Nephron (organoid): Measurements from ENCODE around the gene CLEC19A.
"Not testable (repeated sequence)": the region's sequence is repeated elsewhere in the genome, so short reads cannot be mapped to it uniquely, and the experiment has no call there.

ENCODE experiments used
- H3K27ac Mint-ChIP-seq, 3 experiments: 2 replicates each; pipeline ENCODE4 v1.8.0; 2020; ENCODE audit warnings: mixed read lengths in 3 of 3, mild to moderate bottlenecking in 2 of 3, moderate library complexity in 1 of 3
- H3K27me3 Mint-ChIP-seq: 2 replicates; pipeline ENCODE4 v1.8.0; 2021; ENCODE audit warnings: low read depth, mild to moderate bottlenecking, moderate library complexity, mixed read lengths
- H3K36me3 Mint-ChIP-seq: 2 replicates; pipeline ENCODE4 v1.8.0; 2020; ENCODE audit warnings: low read depth, mixed read lengths
- H3K4me1 Mint-ChIP-seq: 2 replicates; pipeline ENCODE4 v1.8.0; 2020; ENCODE audit warnings: mixed read lengths
- H3K4me3 Mint-ChIP-seq, 3 experiments: 2 replicates each; pipeline ENCODE4 v1.8.0; 2020; ENCODE audit warnings: mild to moderate bottlenecking in 3 of 3, mixed read lengths in 3 of 3, moderate library complexity in 2 of 3
- H3K9me3 Mint-ChIP-seq: 2 replicates; pipeline ENCODE4 v1.8.0; 2020; ENCODE audit warnings: mixed read lengths
- TF ChIP-seq, protein P1 (sequence below), 3 experiments: fragments of 200-600 bp; sonication (generic); IDR thresholded peaks; one replicate each; pipeline ENCODE4 v1.5.0; 2021; ENCODE audit warnings: antibody characterized with exemption in 3 of 3; ENCODE audit not compliant: unreplicated experiment in 3 of 3

Gene CLEC19A

DNA sequence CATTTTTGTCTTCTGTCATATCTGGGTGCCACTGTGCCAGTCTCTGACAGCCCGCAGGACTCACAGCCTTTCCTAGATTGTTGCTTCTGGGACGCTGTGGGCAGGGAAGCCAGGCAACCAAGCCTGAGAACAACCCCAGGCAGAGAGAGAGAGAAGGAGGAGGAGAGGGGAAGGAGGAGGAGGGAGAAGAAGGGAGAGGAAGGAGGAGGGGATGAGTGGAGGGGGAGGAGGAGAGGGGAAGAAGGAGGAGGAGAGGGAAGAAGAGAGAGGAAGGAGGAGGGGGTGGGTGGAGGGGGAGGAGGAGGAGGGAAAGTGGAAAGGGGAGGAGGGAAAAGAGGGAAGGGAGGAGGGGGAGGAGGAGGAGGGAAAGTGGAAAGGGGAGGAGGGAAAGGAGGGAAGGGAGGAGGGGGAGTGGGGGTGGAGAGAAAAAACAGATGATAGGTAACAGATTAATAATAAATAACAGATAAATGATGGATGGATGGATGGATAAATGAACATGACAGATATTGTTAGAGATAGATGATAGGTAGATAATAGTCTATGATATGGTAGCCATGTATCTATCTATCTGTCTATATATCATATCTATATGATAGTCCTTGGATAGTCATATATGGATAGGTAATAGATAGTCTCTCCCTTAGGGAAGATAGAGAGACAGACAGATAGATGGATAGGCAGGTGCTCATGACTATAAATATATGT lies 29.3 kb downstream of the CLEC19A start:
- H3K27ac Mint-ChIP-seq = no peak overlapping the region
- H3K4me3 Mint-ChIP-seq = no peak overlapping the region
- H3K4me1 Mint-ChIP-seq = no peaks in the 10 kb centered on the region
- TF ChIP-seq, protein P1, sequence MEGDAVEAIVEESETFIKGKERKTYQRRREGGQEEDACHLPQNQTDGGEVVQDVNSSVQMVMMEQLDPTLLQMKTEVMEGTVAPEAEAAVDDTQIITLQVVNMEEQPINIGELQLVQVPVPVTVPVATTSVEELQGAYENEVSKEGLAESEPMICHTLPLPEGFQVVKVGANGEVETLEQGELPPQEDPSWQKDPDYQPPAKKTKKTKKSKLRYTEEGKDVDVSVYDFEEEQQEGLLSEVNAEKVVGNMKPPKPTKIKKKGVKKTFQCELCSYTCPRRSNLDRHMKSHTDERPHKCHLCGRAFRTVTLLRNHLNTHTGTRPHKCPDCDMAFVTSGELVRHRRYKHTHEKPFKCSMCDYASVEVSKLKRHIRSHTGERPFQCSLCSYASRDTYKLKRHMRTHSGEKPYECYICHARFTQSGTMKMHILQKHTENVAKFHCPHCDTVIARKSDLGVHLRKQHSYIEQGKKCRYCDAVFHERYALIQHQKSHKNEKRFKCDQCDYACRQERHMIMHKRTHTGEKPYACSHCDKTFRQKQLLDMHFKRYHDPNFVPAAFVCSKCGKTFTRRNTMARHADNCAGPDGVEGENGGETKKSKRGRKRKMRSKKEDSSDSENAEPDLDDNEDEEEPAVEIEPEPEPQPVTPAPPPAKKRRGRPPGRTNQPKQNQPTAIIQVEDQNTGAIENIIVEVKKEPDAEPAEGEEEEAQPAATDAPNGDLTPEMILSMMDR (IDR thresholded peaks at IDR 0.05; ENCODE audit: unreplicated experiment in 3 of 3) = no peak
- peaks cover 6% of the 10 kb centered on the region for H3K27me3 Mint-ChIP-seq
- H3K36me3 Mint-ChIP-seq = no peaks in the 10 kb centered on the region
- H3K9me3 Mint-ChIP-seq = peaks cover 11% of the 10 kb centered on the region

DNA sequence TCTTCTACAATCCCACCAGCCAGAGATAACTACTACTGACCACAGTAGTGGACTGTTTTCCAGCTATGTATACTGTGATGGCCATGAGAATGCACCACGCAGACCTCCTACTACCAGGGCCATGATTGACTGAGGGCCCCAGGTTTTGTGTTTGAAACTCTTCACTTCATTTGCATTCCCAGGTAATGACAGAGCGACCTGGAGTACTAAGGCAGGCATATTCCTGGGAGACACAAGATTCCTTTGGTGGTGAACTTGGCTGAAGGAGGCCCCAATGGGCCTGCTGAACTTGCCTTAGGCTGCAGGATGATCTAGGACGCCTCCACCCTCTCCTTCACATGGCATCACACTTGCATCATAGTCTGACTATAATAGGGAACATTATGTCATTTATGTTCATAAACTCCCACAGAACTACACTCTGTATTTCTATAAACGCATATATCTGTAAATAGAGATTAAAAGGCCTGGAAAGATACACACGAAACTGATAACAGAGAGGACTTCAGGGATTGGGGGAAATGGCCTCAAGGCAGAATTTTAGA lies 30.4 kb downstream of the CLEC19A start:
- Mint-ChIP-seq H3K27ac (no peak overlapping the region), H3K4me3 (no peak overlapping the region), H3K9me3 (peaks cover 11% of the 10 kb centered on the region), H3K27me3 (peaks cover 6% of the 10 kb centered on the region), H3K4me1 (no peaks in the 10 kb centered on the region), H3K36me3 (no peaks in the 10 kb centered on the region)
- TF ChIP-seq, protein P1 (IDR thresholded peaks at IDR 0.05; ENCODE audit: unreplicated experiment in 3 of 3) = no peak

- H3K27me3 Mint-ChIP-seq = peaks cover 6% of the 10 kb centered on the region
Observed at GRCh38 chr16:19316846-19317245, 31.3 kb downstream of the CLEC19A start.

DNA sequence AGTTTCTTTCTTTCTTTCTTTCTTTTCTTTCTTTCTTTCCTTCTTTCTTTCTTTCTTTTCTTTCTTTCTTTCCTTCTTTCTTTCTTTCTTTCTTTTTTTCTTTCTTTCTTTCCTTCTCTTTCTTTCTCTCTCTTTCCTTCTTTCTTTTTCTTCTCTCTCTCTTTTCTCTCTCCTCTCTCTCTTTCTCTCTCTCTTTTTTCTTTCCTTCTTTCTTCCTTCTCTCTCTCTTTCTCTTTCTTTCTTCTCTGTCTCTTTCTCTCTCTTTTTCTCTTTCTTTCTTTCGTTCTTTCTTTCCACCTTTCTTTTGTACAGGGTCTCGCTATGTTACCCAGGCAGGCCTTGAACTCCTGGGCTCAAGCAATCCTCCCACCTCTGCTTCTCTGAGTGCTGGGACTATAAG lies 35.7 kb downstream of the CLEC19A start:
- not testable (repeated sequence) for H3K9me3 Mint-ChIP-seq

More at GRCh38 chr16:19316846-19317245, 31.3 kb downstream of the CLEC19A start:
- Mint-ChIP-seq H3K36me3 (no peaks in the 10 kb centered on the region), H3K9me3 (peaks cover 11% of the 10 kb centered on the region), H3K4me3 (no peak overlapping the region), H3K27ac (no peak overlapping the region), H3K4me1 (no peaks in the 10 kb centered on the region)
- TF ChIP-seq, protein P1 (IDR thresholded peaks at IDR 0.05; ENCODE audit: unreplicated experiment in 3 of 3) = no peak

GRCh38 chr16:19323596-19323995 lies 38.1 kb downstream of the CLEC19A start:
- no peaks in the 10 kb centered on the region for H3K36me3 Mint-ChIP-seq
- no peak overlapping the region for H3K4me3 Mint-ChIP-seq
- H3K27me3 Mint-ChIP-seq = no peaks in the 10 kb centered on the region

More for the DNA sequence above, 35.7 kb downstream of the CLEC19A start:
- not testable (repeated sequence) for H3K36me3 Mint-ChIP-seq, H3K27me3 Mint-ChIP-seq, H3K4me1 Mint-ChIP-seq, H3K27ac Mint-ChIP-seq, H3K4me3 Mint-ChIP-seq

GRCh38 chr16:19328364-19328763 lies 42.8 kb downstream of the CLEC19A start:
- Mint-ChIP-seq H3K9me3 (peaks cover 6% of the 10 kb centered on the region), H3K4me3 (no peak overlapping the region), H3K4me1 (no peaks in the 10 kb centered on the region), H3K27ac (no peak overlapping the region), H3K36me3 (no peaks in the 10 kb centered on the region), H3K27me3 (peaks cover 7% of the 10 kb centered on the region)
- TF ChIP-seq, protein P1 (IDR thresholded peaks at IDR 0.05; ENCODE audit: unreplicated experiment in 3 of 3) = no peak

More at GRCh38 chr16:19323596-19323995, 38.1 kb downstream of the CLEC19A start:
- peaks cover 6% of the 10 kb centered on the region for H3K9me3 Mint-ChIP-seq
- TF ChIP-seq, protein P1 (IDR thresholded peaks at IDR 0.05; ENCODE audit: unreplicated experiment in 3 of 3) = no peak
- no peak overlapping the region for H3K27ac Mint-ChIP-seq
- no peaks in the 10 kb centered on the region for H3K4me1 Mint-ChIP-seq
